Endothelial cell of umbilical vein (primary cell): ENCODE measurements around the gene CDKN1C.

Source experiments
- EZH2 ChIP-seq: IDR thresholded peaks from 2 replicates; pipeline ENCODE4 v1.6.1; 2012; ENCODE audit warnings: borderline replicate concordance, low read depth, mild to moderate bottlenecking, moderate library complexity, low read length, inconsistent platforms; ENCODE audit not compliant: severe bottlenecking
- JUN ChIP-seq: IDR thresholded peaks from 2 replicates; pipeline ENCODE4 v1.6.1; 2011; ENCODE audit warnings: borderline replicate concordance, low read depth; ENCODE audit not compliant: insufficient read length, insufficient read depth
- POLR2A ChIP-seq: IDR thresholded peaks from 2 replicates; pipeline ENCODE4 v1.6.1; 2012; ENCODE audit warnings: low read depth, mild to moderate bottlenecking, control low read depth, low read length
- POLR2AphosphoS5 ChIP-seq: IDR thresholded peaks from 2 replicates; pipeline ENCODE4 v1.6.1; 2012; ENCODE audit warnings: low read depth, mild to moderate bottlenecking, control low read depth, low read length, moderate library complexity; ENCODE audit not compliant: insufficient read depth
- TF ChIP-seq, protein P1 (sequence below), 2 donors: IDR thresholded peaks; 1 replicate in 1 of 2; 2 replicates in 1 of 2; pipeline ENCODE4 v1.5.1; 2011; ENCODE audit warnings: low read length in 2 of 2, mild to moderate bottlenecking in 2 of 2, moderate library complexity in 2 of 2, control low read depth in 1 of 2, inconsistent platforms in 1 of 2, low read depth in 1 of 2; ENCODE audit not compliant: insufficient read depth in 1 of 2; ENCODE audit errors: extremely low read depth in 1 of 2

DNA sequence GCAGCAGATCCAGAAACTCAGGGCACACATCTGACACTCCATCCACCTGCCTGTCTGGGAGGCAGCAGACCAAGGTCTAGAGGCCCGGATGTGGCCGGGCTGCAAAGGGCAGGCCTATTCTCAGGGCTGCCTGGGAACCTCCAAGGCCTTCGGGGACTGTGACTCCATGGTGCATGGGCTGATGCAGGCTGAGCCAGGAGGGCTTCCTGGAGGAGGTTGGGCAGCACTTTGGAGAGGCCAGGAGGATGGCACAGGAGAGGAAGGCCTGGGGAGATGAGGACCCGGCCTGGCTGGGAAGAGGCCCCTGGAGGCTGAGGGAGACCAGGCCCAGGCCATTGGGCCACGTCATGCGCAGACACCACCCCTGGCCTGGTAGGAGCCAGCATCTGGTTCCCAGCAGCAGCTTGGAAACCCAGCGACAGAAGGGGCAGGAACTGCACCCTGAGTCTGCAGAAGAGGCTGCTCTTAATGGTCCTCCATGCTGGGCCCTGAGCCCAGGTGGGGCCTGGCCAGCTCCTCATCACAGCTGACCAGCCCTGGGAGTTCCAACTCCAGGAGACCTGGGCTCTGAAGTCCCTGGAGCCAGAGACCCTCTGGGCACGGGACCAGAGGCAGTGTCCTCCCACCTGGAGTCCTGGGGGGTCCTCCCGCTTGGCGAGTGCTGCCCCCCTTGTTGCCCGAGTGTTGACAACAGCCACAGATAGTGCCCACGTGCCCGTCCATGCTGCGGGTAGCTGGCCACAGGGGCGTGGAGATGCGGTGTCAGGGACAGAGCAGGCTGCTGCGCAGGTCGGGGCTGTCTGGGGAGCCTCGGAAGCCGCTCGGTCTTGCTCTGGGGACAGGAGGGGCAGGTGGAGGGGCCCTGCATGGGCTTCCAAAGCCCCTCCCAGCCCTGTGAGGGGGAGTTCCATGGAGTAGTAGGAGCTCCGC lies 38.1 kb upstream of the CDKN1C start:
- TF ChIP-seq, protein P1, sequence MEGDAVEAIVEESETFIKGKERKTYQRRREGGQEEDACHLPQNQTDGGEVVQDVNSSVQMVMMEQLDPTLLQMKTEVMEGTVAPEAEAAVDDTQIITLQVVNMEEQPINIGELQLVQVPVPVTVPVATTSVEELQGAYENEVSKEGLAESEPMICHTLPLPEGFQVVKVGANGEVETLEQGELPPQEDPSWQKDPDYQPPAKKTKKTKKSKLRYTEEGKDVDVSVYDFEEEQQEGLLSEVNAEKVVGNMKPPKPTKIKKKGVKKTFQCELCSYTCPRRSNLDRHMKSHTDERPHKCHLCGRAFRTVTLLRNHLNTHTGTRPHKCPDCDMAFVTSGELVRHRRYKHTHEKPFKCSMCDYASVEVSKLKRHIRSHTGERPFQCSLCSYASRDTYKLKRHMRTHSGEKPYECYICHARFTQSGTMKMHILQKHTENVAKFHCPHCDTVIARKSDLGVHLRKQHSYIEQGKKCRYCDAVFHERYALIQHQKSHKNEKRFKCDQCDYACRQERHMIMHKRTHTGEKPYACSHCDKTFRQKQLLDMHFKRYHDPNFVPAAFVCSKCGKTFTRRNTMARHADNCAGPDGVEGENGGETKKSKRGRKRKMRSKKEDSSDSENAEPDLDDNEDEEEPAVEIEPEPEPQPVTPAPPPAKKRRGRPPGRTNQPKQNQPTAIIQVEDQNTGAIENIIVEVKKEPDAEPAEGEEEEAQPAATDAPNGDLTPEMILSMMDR (IDR thresholded peaks at IDR 0.05; ENCODE audit: extremely low read depth in 1 of 2, insufficient read depth in 1 of 2, low read depth in 1 of 2, low read length in 2 of 2): no peak
- TF ChIP-seq POLR2A (no peak), JUN (no peak), EZH2 (no peak), POLR2AphosphoS5 (no peak)
